Ramos (cell line): ENCODE data around the gene SMIM36.

ENCODE experiments used
- in situ Hi-C: fragments of 300-500 bp; cut with MboI; formaldehyde crosslinking; loops from one replicate; pipeline ENCODE4 v1.14.3; 2022; ENCODE audit warnings: low sequenced_read_pairs; ENCODE audit not compliant: unreplicated experiment

SMIM36 gene

DNA sequence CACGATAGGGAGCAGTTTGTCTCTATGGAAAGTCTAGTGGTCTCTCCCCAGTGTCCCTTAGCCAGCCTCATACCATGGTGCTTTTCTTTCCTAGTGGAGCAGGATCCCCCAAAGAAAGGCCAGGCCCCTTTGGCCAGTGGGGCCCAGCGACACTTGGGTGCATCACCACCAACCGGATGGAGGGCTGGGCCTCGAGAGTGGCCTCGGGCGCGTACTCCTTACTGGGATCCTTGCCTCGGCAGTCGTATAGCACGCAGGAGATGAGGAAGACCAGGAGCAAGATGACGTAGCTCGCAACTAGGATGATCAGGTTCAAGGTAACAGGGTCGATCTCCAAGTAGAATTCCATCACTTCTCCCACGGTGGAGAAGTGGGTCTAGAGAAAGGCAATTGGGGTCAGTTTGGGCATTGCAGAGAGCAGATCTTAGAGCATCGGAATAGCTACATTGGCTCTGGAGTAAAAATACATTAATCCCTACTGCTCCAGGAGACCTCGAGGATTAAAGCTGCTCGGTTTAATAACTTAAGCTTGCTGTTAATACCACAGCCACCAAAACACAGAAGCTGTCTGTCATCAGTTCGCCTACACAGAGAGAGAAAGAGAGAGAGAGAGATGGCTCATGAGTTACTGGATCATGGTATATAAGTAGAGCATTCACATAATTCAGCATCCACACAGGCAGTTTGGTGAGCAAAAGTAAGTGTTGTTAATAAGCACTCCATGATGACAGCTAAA, at the start of gene SMIM36:
Gene SMIM36, minus strand, starts transcription at position 467 of the 736 bp plus-strand sequence.
- in situ Hi-C loops: loop anchor here (10.0 kb wide), 2 partner anchors 156 to 516 kb away; no protein-coding TSS in a partner anchor

DNA sequence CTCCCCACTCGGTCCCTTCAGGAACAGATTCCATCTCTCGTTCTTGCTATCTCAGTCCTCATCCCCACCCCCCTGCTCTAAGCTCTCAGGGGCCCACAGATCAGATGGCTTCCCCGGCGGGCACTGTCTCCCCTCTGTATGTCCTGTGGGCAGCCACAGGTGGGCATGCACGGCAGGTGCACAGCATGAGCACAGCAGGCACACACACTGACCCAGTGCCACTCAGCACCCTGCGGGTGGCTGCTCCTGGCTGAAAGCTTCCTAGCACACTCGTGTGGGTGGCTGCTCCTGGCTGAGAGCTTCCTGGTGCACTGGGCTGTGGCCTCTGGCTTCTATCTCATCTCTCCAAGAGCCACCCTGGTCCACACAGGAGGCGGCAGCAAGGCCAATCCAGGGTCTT, 44.5 kb upstream of the SMIM36 start:
- in situ Hi-C loops: no loop called here

DNA sequence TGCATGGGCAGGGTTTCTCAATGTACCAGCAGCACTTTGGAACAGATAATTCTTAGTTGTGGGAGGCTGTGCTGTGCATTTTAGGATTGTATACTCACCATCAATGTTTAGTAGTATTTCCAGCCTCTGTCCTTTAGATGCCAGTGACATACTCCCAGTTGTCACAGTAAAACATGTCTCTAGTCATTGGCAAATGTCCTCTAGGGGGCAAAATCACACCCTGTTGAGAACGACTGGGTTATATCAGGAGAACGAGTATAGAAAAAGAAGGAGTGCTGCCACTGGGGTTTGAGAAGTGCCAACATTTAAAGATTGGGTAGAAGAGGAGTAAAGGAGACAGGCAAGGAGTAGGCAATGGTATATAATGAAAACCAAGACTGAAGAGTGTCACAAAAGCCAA, 37.9 kb upstream of the SMIM36 start:
- in situ Hi-C loops: loop anchor here (25.0 kb wide), 2 partner anchors 788 to 1163 kb away; no protein-coding TSS in a partner anchor

DNA sequence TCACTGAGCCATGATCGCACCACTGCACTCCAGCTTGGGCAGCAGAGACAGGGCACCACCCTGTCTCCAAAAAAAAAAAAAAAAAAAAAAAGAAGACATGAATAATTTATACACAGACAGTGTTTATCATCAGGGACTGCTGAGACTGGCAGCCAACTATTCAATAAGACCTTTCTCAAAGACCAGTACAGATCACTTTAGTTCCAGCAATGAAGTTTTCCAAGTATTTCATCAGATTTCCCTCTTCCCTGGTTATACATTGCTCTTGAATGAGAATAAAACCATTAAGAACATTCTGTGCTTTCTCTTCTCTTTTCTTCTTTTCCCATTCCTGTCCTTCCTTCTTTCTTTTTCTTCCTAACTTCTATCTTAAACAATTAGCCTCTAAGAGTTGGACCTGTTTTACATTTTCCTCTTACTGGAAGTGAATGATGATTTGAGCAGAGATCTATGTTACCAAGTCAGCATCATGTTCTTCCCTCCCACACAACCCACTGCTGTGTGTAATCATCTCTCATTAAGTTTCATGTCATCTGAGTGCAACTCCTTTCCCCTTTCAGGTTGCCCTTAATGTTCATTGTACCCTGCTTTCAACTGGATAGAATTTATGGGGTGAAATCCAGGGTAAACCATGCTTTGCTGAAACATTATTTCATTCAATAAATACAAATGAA, 35.9 kb upstream of the SMIM36 start:
- in situ Hi-C loops: loop anchor here (25.0 kb wide), 2 partner anchors 790 to 1165 kb away; no protein-coding TSS in a partner anchor

DNA sequence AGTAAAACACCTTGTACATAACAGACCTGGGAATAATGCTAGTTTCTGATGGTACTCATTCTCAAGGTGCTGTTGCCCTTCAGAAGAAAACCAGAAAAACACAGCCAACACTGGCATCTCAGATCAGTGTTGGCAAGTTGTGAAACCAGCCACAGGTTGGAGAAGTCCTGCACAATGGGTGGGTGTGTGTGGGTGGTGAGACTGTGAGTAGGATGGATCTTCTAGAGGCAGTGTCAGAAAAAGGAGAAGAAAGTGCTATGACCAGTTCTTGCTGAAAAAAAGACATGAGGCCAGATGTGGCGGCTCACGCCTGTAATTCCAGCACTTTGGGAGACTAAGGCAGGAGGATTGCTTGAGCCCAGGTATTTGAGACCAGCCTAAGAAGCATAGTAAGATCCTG, 35.2 kb upstream of the SMIM36 start:
- in situ Hi-C loops: loop anchor here (25.0 kb wide), 2 partner anchors 791 to 1166 kb away; no protein-coding TSS in a partner anchor

DNA sequence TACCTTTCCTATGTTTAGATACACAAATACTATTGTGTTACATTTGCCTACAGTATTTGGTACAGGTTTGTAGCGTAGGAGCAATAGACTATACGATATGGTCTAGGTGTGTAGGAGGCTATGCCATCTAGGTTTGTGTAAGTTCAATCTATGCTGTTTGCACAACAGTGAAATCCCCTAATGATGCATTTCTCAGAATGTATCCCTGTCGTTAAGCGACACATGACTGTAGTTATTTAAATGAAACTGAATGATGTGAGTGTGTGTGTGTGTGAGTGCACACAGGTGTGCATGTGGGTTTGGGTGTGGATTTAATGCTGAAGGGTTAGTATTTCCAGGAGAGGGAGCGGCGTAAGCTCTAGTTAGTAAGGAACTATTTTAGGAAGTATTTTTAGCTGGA, 34.6 kb upstream of the SMIM36 start:
- in situ Hi-C loops: loop anchor here (25.0 kb wide), 2 partner anchors 791 to 1166 kb away; no protein-coding TSS in a partner anchor

DNA sequence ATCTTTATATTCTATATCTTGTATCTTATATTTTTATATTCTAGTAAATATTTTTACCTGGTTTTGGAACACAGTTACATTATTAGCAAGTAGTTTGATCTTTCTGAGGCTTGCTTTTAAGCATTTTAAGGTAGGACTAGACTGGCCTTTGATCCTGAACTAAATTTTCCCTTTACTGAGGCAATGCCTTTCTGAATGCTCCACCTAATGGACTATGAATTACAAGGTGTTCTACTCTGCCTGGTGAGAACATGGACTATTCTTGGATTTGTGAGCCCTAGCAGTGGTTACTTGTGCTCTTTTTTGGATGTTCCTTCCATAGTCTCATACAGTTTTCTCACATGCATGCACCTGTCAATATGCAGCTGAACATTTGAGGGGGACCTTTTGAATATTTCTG, 32.5 kb upstream of the SMIM36 start:
- in situ Hi-C loops: loop anchor here (25.0 kb wide), 2 partner anchors 794 to 1169 kb away; no protein-coding TSS in a partner anchor

DNA sequence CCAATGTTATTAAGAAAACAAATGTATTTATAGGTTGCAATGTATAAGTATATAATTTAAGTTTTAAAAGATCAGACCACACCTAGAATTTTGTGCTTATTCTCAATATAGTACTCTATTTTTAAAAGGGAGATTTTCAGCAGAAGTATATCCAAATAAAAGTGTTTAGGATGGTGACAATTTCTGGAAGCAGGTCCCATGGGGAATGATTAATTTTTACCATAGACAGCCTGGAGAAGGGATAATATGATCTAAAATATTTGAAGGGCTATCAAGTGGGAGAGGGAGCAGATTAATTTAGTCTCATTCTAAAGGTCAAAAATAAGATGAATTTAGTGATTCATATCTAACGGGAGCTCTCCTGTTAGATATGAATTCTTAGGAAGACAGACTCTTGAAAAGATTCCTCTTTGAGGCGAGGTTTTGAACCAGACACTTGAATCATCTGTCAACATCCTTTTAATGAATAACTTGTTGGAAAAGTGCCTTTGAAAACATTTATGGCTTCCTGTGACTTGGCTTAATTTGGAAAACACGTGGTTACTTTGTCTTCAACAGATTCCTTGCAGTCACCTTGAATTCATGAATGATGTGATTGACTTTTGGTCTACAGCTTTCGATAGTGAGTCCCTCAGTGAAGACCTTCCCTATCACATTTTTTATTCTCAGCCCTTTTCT, 29.3 kb upstream of the SMIM36 start:
- in situ Hi-C loops: loop anchor here (25.0 kb wide), 2 partner anchors 797 to 1172 kb away; no protein-coding TSS in a partner anchor

DNA sequence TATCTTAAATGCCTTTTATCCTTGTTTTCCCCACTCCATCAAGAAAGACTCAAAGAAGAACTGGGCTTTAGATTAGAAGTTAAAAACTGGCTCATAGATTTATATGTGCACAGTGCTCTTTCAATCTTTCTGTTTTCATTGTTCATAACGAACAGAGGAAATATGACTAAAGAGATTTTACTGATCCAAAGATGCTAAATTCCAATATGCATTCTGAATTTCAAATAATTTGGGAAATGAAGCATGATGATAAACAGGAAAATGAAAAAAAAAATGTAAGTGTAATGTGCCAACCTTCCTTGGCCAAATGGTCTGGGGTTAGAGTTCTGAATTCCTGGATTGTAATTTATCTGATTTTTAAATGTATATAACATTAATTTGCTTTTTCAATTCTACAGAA, 25.0 kb upstream of the SMIM36 start:
- in situ Hi-C loops: loop anchor here (25.0 kb wide), 2 partner anchors 801 to 1176 kb away; no protein-coding TSS in a partner anchor

DNA sequence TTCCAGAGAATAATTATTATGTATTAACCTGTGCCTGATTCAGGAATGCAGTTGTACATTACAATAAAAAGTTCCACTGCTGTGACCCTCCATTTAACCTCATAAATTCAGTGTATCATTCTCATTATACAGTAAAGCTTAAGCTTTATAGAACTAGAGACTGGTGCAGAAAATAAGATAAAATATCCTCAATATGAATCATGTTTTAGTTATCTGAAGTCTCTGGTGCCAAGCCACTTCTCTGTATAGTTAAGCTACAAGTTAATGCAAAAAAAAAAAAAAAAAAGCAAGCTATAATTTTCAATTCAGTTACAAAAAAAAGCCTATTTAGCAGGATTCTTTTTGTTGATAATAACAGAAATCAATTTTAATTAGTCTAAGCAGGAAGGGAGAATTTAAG, 22.4 kb upstream of the SMIM36 start:
- in situ Hi-C loops: loop anchor here (25.0 kb wide), 2 partner anchors 804 to 1179 kb away; no protein-coding TSS in a partner anchor

DNA sequence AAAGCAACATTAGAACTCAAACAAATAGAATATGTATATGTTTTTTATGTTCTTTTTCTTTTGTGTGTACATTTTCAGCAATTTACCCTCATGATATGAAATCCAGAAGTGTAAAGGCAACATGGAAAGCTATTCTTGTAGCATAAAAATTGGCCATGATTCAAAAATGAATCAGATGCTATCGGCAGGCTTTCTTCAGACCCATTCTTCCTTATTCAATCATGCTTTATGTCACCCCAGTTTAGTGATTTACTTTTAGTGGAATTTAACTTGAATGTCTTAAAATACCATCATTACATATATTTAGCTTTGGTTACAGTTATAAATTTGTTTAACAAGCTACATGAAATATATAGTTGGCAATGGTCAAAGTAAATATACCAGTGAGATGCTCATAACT, 21.4 kb upstream of the SMIM36 start:
- in situ Hi-C loops: loop anchor here (25.0 kb wide), 2 partner anchors 805 to 1180 kb away; no protein-coding TSS in a partner anchor

DNA sequence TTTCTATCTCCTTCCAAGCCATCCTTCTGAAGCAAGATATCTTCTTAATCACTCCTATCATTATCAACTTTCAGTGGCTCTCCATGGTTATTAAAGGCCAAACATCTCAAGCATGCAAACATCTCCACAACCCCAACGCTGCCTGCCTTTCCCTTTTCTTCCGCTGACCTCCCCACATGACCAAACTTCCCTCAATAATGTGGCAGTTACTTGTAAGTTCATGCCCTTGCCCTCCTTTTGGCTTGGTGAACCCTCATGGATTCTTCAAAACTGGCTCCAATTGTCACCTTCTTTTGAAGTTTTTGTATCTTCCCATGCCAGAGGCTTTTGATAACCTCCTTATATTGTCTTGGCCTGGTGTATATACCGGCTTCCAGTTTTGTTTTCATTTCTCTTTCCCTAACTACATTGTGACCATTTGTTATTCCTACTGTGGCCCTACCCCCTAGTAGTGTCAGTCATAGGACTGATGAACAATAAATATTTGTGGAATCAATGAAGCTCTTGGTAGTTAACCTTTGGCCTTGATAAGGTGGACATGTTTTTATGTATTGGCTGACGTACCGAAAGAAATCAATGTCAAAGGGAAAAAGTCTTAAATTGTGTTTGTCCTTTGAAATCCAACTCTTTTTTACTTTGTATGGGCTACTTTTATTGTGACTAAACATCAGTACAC, 19.9 kb upstream of the SMIM36 start:
- in situ Hi-C loops: loop anchor here (25.0 kb wide), 2 partner anchors 806 to 1181 kb away; no protein-coding TSS in a partner anchor

DNA sequence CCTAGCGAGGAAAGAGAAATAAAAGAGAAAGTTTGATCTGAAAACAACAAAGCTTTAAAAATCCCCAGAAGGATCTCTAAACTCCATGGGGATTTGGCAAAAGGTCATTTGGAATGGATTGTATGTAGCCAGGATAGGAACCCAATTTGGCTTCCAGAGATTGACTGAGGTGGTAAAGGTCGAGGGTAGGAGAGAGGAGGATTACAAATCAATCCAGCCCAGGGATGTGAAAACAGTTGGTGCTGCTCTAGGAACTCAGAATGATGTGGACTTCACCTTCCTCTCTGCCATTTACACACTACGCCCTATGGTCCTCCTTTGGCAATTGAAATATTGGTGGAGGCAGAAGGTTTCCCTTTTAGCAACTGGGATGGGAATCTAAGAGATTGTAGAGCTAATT, 18.8 kb upstream of the SMIM36 start:
- in situ Hi-C loops: loop anchor here (25.0 kb wide), 2 partner anchors 807 to 1182 kb away; no protein-coding TSS in a partner anchor

DNA sequence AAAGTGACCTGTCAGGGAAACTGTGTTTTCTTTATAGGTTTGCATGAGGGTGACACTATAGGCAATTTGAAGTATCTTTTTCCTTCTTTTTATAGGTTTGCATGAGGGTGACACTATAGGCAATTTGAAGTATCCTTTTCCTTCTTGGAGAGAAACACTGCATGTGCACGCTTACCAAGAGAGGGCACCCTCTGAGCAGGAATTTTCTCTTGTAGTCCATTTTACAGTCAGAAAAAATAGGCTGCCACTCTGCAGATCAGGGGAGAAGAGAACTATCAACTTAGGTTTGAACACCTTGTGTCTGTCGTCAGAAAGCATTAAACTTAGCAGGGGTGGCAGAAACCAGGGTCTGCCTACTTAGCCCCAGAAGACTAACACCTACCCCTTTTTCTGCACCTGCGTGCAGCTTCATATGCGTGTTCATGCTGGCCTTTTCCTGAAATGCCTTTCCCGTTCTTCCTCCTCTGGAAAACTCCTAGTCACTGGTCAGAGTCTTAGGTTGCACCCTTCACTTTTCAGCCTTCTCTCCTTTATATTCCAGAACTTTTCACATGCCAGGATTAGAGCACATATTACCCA, 16.4 kb upstream of the SMIM36 start:
- in situ Hi-C loops: loop anchor here (10.0 to 25.0 kb wide), 3 partner anchors 187 to 1185 kb away; no protein-coding TSS in a partner anchor

DNA sequence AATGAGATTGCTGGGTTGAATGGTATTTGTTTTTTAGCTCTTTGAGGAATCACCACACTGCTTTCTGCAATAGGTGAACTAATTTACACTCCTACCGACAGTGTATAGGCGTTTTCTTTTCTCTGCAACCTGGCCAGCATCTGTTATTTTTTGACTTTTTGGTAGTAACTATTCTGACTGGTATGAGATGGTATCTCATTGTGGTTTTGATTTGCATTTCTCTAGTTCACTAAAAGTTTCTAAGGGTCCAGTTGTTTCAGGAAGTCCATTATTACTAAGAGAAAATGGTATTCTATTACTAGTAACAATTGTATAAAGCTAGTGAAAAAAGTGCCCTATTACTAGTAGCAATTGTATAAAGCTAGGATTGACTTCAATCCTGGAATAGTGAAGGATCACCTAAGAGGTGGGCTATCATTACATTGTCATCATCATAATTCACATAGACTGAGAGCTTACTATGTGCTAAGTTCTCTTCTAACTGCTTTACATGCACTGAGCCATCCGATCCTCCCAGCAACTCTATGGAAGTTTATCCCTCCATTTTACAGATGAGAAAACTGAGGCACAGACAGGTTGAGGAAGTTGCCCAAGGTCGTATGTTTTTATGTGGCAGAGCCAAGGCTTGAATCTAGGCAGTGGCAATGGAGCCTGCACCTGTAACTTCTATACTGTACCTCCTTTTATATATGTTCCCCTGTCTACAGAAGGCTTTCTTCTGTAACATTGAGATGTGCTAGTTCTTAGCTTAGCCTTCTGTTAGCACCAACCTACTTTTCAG, 13.4 kb upstream of the SMIM36 start:
- in situ Hi-C loops: loop anchor here (5.0 to 25.0 kb wide), 4 partner anchors 190 to 1188 kb away; no protein-coding TSS in a partner anchor

DNA sequence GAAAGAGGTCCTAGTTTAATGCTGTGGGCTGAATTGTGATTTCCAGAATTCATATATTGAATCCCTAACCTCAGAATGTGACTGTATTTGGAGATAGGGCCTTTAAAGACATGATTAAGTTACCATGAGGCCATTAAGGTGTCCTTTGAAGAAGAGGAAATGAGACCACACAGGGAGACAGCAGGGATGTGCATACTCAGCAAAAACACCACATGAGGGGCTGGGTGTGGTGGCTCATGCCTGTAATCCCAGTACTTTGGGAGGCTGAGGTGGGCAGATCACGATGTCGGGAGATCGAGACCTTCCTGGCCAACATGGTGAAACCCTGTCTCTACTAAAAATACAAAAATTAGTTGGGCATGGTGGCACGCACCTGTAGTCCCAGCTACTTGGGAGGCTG, 11.8 kb upstream of the SMIM36 start:
- in situ Hi-C loops: loop anchor here (5.0 to 10.0 kb wide), 2 partner anchors 192 to 249 kb away; no protein-coding TSS in a partner anchor

DNA sequence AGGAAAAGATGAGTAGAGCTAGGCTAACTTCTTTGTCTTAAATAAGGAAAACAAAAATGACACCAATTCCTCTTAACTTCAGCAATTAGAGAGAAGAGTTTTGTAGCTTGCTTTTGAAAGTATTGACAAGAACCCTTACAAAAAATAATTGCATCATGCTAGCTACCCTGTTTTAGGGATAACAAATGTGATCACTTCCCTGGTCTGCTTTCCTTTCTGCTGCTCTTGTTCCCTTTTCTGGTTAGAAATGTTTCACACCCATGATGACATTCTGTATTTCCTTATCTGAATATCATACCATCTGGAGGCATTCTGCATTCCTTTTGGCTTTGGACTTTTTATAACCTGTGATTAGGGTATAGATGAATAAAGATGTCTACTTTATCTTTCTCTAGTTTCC, 9.9 kb upstream of the SMIM36 start:
- in situ Hi-C loops: loop anchor here (5.0 to 10.0 kb wide), 2 partner anchors 194 to 251 kb away; no protein-coding TSS in a partner anchor

DNA sequence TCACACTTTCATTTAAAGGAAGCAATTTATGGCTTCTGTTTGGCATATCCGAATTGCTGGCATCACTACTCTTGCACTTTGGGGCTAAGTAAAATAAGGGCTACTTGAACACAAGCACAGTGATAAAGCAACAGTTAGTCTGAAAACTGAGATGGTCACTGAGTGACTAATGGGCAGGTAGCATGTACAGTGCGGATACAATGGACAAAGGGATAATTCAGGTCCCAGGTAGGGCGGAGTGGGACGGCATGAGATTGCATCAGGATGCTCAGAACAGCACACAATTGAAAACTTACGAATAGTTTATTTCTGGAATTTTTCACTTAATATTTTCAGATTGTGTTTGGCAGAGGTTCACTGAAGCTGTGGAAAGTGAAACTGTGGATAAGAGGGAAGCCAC, 9.2 kb upstream of the SMIM36 start:
- in situ Hi-C loops: loop anchor here (5.0 to 10.0 kb wide), 2 partner anchors 194 to 252 kb away; no protein-coding TSS in a partner anchor
